GM21723 (cell line): ENCODE measurements around the gene TESK1.
"Not testable (repeated sequence)": the region's sequence is repeated elsewhere in the genome, so short reads cannot be mapped to it uniquely, and the experiment has no call there.

Source experiments
- ATAC-seq: cut with Tn5 transposase; IDR thresholded peaks from one replicate; pipeline ENCODE4 v1.9.1; 2021; ENCODE audit warnings: mild to moderate bottlenecking, moderate library complexity; ENCODE audit not compliant: unreplicated experiment

The TESK1 gene

GRCh38 chr9:35612843-35613242 lies 7.8 kb downstream of the TESK1 start:
- no peak for ATAC-seq

GRCh38 chr9:35615981-35616680 lies 11.1 kb downstream of the TESK1 start:
- ATAC-seq, result no peak

- no peak for ATAC-seq
Observed at GRCh38 chr9:35616681-35617459, 11.8 kb downstream of the TESK1 start.

- no peak for ATAC-seq
Observed at GRCh38 chr9:35617548-35617947, 12.5 kb downstream of the TESK1 start.

GRCh38 chr9:35618325-35618727 lies 13.3 kb downstream of the TESK1 start, which contains the start of gene CD72:
CD72 (minus strand) TSS chr9:35618413; CDS start chr9:35618303, 110 bp downstream.
- no peak for ATAC-seq

GRCh38 chr9:35618854-35619799 lies 14.1 kb downstream of the TESK1 start:
- ATAC-seq, result peak; percentile 48

GRCh38 chr9:35619800-35620158 lies 14.7 kb downstream of the TESK1 start:
- ATAC-seq, result peak; percentile 50

GRCh38 chr9:35627575-35627974 lies 22.5 kb downstream of the TESK1 start:
- ATAC-seq, result no peak

GRCh38 chr9:35628389-35628991 lies 23.4 kb downstream of the TESK1 start:
- ATAC-seq, result no peak

- ATAC-seq, result no peak
Observed at GRCh38 chr9:35629597-35629996, 24.5 kb downstream of the TESK1 start.

- ATAC-seq, result no peak
Observed at GRCh38 chr9:35635730-35636129, 30.7 kb downstream of the TESK1 start.

GRCh38 chr9:35636135-35636876 lies 31.2 kb downstream of the TESK1 start:
- ATAC-seq, result no peak

GRCh38 chr9:35636877-35637246 lies 31.8 kb downstream of the TESK1 start:
- not testable (repeated sequence) for ATAC-seq

- not testable (repeated sequence) for ATAC-seq
Observed at GRCh38 chr9:35637427-35637955, 32.4 kb downstream of the TESK1 start.

GRCh38 chr9:35638751-35639150 lies 33.7 kb downstream of the TESK1 start:
- ATAC-seq, result not testable (repeated sequence)

GRCh38 chr9:35639225-35639624 lies 34.2 kb downstream of the TESK1 start:
- ATAC-seq, result not testable (repeated sequence)

GRCh38 chr9:35639631-35640030 lies 34.6 kb downstream of the TESK1 start:
- ATAC-seq, result no peak

- ATAC-seq, result not testable (repeated sequence)
Observed at GRCh38 chr9:35640431-35640830, 35.4 kb downstream of the TESK1 start.

GRCh38 chr9:35641478-35641877 lies 36.4 kb downstream of the TESK1 start:
- not testable (repeated sequence) for ATAC-seq

GRCh38 chr9:35643046-35643445 lies 38.0 kb downstream of the TESK1 start:
- no peak for ATAC-seq
